OCI-LY7 (cell line): Measurements from ENCODE around the gene PRKN. TPM values are rescaled to one million over a fixed set of nuclear protein-coding genes. Genes with fewer than 3 reads are reported as not detected.

Experiments
- BruUV-seq: library from RNA; stranded (reverse); fragments of 400-500 nt; replicated peaks from 2 replicates; lab custom pipeline; 2021; lab: Mats Ljungman, UMichigan
- CTCF ChIA-PET: fragments of 300-600 bp; sonication (Branson Sonifier 250); formaldehyde crosslinking; loops from one replicate; lab custom pipeline; 2022; ENCODE audit warnings: antibody characterized with exemption; ENCODE audit not compliant: unreplicated experiment; lab: Charles Lee
- POLR2A ChIA-PET: fragments of 300-600 bp; sonication (Branson Sonifier 250); formaldehyde crosslinking; loops from one replicate; lab custom pipeline; 2022; ENCODE audit warnings: antibody characterized with exemption; lab: Charles Lee
- DNase-seq: peaks from one replicate; pipeline ENCODE4 v3.0.0-alpha.2; 2015; ENCODE audit warnings: low spot score
- H2AFZ ChIP-seq: fragments of 200-600 bp; sonication (generic), shearing (Covaris generic); 2 replicates; pipeline ENCODE4 v1.6.1; 2014; ENCODE audit warnings: mild to moderate bottlenecking, antibody characterized with exemption, low read length, moderate library complexity
- H3K27ac ChIP-seq: fragments of 200-600 bp; sonication (generic); 2 replicates; pipeline ENCODE4 v1.5.1; 2014; ENCODE audit warnings: mixed run types, low read depth, mild to moderate bottlenecking, moderate library complexity, low read length, inconsistent platforms; ENCODE audit not compliant: poor library complexity, severe bottlenecking
- H3K36me3 ChIP-seq: fragments of 200-600 bp; sonication (generic); 2 replicates; pipeline ENCODE4 v1.6.1; 2014; ENCODE audit warnings: mild to moderate bottlenecking, antibody characterized with exemption, low read length, moderate library complexity, mixed read lengths; ENCODE audit not compliant: insufficient read depth
- H3K4me1 ChIP-seq: fragments of 200-600 bp; sonication (generic); 2 replicates; pipeline ENCODE4 v1.5.1; 2014; ENCODE audit warnings: mild to moderate bottlenecking, low read length; ENCODE audit not compliant: insufficient read depth, poor library complexity, severe bottlenecking
- H3K4me2 ChIP-seq: fragments of 200-600 bp; sonication (generic); 2 replicates; pipeline ENCODE4 v1.6.1; 2014; ENCODE audit warnings: mild to moderate bottlenecking, low read length
- H3K4me3 ChIP-seq: fragments of 200-600 bp; sonication (generic); 2 replicates; pipeline ENCODE4 v1.5.1; 2014; ENCODE audit warnings: mild to moderate bottlenecking, low read depth, low read length; ENCODE audit not compliant: poor library complexity, severe bottlenecking
- H3K79me2 ChIP-seq: fragments of 200-600 bp; sonication (generic); 2 replicates; pipeline ENCODE4 v1.6.1; 2016; ENCODE audit warnings: low read depth, mild to moderate bottlenecking, low read length, moderate library complexity, mixed read lengths; ENCODE audit not compliant: insufficient read depth
- H3K9me2 ChIP-seq: fragments of 200-600 bp; sonication (generic); 2 replicates; pipeline ENCODE4 v1.6.1; 2016; ENCODE audit warnings: mild to moderate bottlenecking, low read length, mixed read lengths; ENCODE audit not compliant: insufficient read depth
- H3K9me3 ChIP-seq: fragments of 200-600 bp; sonication (generic); 2 replicates; pipeline ENCODE4 v1.6.1; 2014; ENCODE audit warnings: mild to moderate bottlenecking, mixed run types, low read length, mixed read lengths
- H4K20me1 ChIP-seq: fragments of 200-600 bp; sonication (generic); 2 replicates; pipeline ENCODE4 v1.6.1; 2014; ENCODE audit warnings: mild to moderate bottlenecking, antibody characterized with exemption, low read length, moderate library complexity, mixed read lengths; ENCODE audit not compliant: insufficient read depth
- EZH2phosphoT487 ChIP-seq: fragments of 200-600 bp; sonication (generic); IDR thresholded peaks from 2 replicates; pipeline ENCODE4 v1.6.1; 2018; ENCODE audit warnings: low read depth, borderline replicate concordance, mild to moderate bottlenecking, mixed run types, antibody characterized with exemption, low read length, moderate library complexity, mixed read lengths
- intact Hi-C: fragments of 100-400 bp; cut with micrococcal nuclease; formaldehyde crosslinking; loops from one replicate; pipeline ENCODE4 v1.10.0; 2022; ENCODE audit not compliant: unreplicated experiment
- total RNA-seq, 2 experiments: library from RNA; depleted of rRNA in 1 of 2; stranded (reverse); fragments of >200 nt in 1 of 2; shearing (Covaris generic) in 1 of 2; gene quantifications; 2 replicates each; pipeline ENCODE4 v1.2.3, GENCODE V29; 2014 to 2022
- TF ChIP-seq, protein P1 (sequence below): fragments of 200-600 bp; sonication (generic); conservative IDR thresholded peaks from 2 replicates; pipeline ENCODE4 v1.5.1; 2014; ENCODE audit warnings: mild to moderate bottlenecking, antibody characterized with exemption, low read length, moderate library complexity, mixed read lengths

PRKN gene
- total RNA-seq, 2 experiments from 2014 or later: 1.3 to 2.0 TPM

- H3K9me3 ChIP-seq: no peaks in the 10 kb centered on the region
- H3K79me2 ChIP-seq: no peaks in the 10 kb centered on the region
- H3K27ac ChIP-seq: no peak overlapping the region
- TF ChIP-seq, protein P1, sequence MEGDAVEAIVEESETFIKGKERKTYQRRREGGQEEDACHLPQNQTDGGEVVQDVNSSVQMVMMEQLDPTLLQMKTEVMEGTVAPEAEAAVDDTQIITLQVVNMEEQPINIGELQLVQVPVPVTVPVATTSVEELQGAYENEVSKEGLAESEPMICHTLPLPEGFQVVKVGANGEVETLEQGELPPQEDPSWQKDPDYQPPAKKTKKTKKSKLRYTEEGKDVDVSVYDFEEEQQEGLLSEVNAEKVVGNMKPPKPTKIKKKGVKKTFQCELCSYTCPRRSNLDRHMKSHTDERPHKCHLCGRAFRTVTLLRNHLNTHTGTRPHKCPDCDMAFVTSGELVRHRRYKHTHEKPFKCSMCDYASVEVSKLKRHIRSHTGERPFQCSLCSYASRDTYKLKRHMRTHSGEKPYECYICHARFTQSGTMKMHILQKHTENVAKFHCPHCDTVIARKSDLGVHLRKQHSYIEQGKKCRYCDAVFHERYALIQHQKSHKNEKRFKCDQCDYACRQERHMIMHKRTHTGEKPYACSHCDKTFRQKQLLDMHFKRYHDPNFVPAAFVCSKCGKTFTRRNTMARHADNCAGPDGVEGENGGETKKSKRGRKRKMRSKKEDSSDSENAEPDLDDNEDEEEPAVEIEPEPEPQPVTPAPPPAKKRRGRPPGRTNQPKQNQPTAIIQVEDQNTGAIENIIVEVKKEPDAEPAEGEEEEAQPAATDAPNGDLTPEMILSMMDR: no peak
- TF ChIP-seq EZH2phosphoT487: no peak
- H3K9me2 ChIP-seq: no peaks in the 10 kb centered on the region
- CTCF ChIA-PET: no interaction called here
- no peak for DNase-seq
- H3K4me3 ChIP-seq: no peak overlapping the region
- no TSS peak for BruUV-seq
- no peaks in the 10 kb centered on the region for H3K4me1 ChIP-seq
- H3K4me2 ChIP-seq: no peak overlapping the region
- POLR2A ChIA-PET: interaction anchor here (0.6 to 1.1 kb wide), 2 partner anchors 415 to 1051 kb away, joined by 3 to 4 read pairs; no protein-coding TSS in a partner anchor
- no peaks in the 10 kb centered on the region for H3K36me3 ChIP-seq
- intact Hi-C loops: no loop called here
- H4K20me1 ChIP-seq: no peaks in the 10 kb centered on the region
- H2AFZ ChIP-seq: no peak overlapping the region
Observed at GRCh38 chr6:162290846-162291465, 436.6 kb downstream of the PRKN start.

DNA sequence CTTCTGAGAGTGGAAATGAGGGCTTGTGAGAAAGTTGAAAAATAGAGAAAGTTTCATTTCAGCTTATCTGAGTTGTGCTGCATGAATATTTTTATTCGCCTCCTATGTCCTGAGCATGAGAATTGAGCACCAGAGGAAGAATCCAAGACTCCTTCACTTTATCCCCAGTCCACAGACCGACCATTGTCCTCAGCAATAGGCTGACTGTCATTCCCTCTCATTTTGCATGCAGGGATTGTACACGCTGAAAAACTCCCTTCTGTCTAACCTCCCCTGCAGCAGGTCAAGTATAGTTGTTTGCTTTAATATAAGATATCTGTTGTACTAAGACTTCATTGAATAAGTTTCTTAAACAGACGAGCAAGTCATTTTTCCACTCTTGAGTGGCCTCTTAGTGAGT lies 437.6 kb downstream of the PRKN start:
- POLR2A ChIA-PET: interaction anchor here (1.1 to 1.2 kb wide), 2 partner anchors 9 to 416 kb away, joined by 3 to 4 read pairs; no protein-coding TSS in a partner anchor
- H3K9me2 ChIP-seq: no peaks in the 10 kb centered on the region
- H3K36me3 ChIP-seq: no peaks in the 10 kb centered on the region
- no peaks in the 10 kb centered on the region for H3K79me2 ChIP-seq
- H4K20me1 ChIP-seq: no peaks in the 10 kb centered on the region
- no peak for DNase-seq
- no peaks in the 10 kb centered on the region for H3K4me1 ChIP-seq
- H3K4me2 ChIP-seq: no peak overlapping the region
- no peak overlapping the region for H2AFZ ChIP-seq
- TF ChIP-seq, protein P1: no peak
- TF ChIP-seq EZH2phosphoT487: no peak
- intact Hi-C loops: no loop called here
- H3K27ac ChIP-seq: no peak overlapping the region
- no peak overlapping the region for H3K4me3 ChIP-seq
- no peaks in the 10 kb centered on the region for H3K9me3 ChIP-seq
- no TSS peak for BruUV-seq
- CTCF ChIA-PET: no interaction called here

DNA sequence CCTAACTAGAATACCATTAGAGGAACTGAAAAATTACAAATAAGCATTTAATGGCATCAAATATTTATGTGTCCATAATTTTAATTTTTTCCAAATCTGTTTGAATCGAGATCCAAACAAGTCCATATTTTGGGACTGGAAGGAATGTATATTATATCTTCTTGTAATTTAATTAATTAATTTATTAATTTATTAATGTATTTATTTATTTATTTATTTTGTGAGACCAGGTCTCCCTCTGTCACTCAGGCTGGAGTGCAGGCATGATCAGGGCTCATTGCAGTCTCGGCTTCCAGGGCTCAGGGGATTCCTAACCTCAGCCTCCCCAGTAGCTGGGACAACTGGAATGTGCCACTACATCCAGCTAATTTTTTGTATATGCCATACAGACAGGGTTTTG lies 453.6 kb downstream of the PRKN start:
- no peak for TF ChIP-seq EZH2phosphoT487
- TF ChIP-seq, protein P1: no peak
- CTCF ChIA-PET: no interaction called here
- no peak overlapping the region for H3K27ac ChIP-seq
- H3K4me1 ChIP-seq: no peaks in the 10 kb centered on the region
- no peak overlapping the region for H3K4me2 ChIP-seq
- H3K9me2 ChIP-seq: no peaks in the 10 kb centered on the region
- intact Hi-C loops: no loop called here
- no TSS peak for BruUV-seq
- no peaks in the 10 kb centered on the region for H3K9me3 ChIP-seq
- no peak overlapping the region for H2AFZ ChIP-seq
- DNase-seq: no peak
- no peak overlapping the region for H3K4me3 ChIP-seq
- H3K79me2 ChIP-seq: no peaks in the 10 kb centered on the region
- POLR2A ChIA-PET: interaction anchor here (0.6 kb wide), 2 partner anchors 12 to 613 kb away, joined by 3 read pairs; no protein-coding TSS in a partner anchor
- no peaks in the 10 kb centered on the region for H3K36me3 ChIP-seq
- H4K20me1 ChIP-seq: no peaks in the 10 kb centered on the region
